Erythroblast (primary cell): Measurements from ENCODE around the gene TBCCD1.

Source experiments
- GATA1 ChIP-seq: IDR thresholded peaks from 2 replicates; pipeline ENCODE4 v1.6.1; 2011; ENCODE audit warnings: low read depth, mild to moderate bottlenecking, control low read depth, low read length, moderate library complexity
- POLR2A ChIP-seq: IDR thresholded peaks from 2 replicates; pipeline ENCODE4 v1.6.1; 2011; ENCODE audit warnings: mild to moderate bottlenecking, low read length

GRCh38 chr3:186515125-186515524, 52.0 kb downstream of the TBCCD1 start:
- TF ChIP-seq POLR2A: no peak
- no peak for TF ChIP-seq GATA1
